GM18867 (cell line): Measurements from ENCODE around the gene C4B.
"Not testable (repeated sequence)": the region's sequence is repeated elsewhere in the genome, so short reads cannot be mapped to it uniquely, and the experiment has no call there.

ENCODE experiments used
- ATAC-seq: cut with Tn5 transposase; IDR thresholded peaks from one replicate; pipeline ENCODE4 v1.9.1; 2021; ENCODE audit warnings: mild to moderate bottlenecking, moderate library complexity; ENCODE audit not compliant: unreplicated experiment

The C4B gene

DNA sequence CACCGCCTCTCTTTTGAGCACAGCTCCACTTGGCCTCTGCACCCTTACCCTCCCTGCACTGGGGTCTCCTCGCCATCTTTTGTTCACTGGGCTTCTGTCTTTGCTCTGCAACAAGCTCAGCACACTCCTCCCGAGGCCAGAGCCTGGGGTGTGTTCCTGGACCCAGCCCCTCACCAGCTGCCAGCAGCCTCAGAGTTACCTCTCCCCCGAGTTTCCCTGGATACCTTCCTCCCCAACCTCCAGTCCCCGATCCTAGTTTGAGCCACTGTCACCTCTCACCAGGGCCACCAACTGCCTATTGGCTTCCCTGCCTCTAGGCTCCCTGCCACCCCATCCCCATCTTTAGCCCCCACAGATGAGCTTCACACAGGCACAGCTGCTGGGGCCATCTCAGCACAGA lies 36.0 kb downstream of the C4B start:
- no peak for ATAC-seq

DNA sequence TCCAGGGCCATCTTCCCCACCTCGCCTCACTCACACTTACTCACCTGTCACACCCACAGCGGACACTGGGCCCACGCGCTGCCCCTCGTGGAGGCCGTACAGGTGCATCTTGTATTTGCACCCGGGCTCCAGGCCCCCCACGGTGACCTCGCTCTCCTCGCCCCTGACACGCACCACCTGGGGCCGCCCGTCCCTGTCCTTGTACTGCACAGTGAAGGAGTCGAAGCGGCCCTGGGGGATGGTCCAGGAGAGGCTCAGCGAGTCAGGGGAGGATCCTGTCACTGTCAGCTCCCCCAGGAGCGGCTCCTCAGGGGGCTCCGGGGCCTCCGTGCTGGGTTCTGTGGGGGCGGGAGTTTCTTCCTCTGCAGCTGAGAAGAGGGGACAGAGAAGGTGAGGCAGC lies 38.0 kb downstream of the C4B start:
- not testable (repeated sequence) for ATAC-seq

DNA sequence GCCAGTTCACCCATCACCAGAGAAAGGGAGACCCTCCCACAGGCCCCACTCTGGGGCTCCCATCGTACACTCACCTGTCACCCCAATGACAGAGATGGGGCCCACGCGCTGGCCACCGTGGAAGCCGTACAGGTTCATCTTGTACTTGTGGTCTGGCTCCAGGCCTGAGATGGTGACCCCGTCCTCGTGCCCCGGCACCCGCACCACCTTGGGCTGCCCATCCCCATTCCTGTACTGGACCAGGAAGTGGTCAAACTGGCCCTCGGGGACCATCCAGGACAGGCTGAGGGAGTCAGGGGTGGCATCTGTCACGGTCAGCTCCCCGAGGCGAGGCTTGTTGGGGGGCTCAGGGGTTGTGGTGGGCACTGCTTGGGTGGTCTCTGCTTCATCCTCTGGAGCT lies 38.7 kb downstream of the C4B start:
- ATAC-seq = not testable (repeated sequence)

DNA sequence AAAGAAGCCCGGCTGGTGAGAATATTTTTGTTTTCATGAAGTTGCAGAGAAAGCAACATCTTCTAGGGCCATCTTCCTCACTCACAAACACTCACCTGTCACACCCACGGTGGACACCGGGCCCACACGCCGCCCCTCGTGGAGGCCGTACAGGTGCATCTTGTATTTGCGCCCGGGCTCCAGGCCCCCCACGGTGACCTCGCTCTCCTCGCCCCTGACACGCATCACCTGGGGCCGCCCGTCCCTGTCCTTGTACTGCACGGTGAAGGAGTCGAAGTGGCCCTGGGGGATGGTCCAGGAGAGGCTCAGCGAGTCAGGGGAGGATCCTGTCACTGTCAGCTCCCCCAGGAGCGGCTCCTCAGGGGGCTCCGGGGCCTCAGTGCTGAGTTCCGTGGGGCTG lies 41.2 kb downstream of the C4B start:
- ATAC-seq = not testable (repeated sequence)

DNA sequence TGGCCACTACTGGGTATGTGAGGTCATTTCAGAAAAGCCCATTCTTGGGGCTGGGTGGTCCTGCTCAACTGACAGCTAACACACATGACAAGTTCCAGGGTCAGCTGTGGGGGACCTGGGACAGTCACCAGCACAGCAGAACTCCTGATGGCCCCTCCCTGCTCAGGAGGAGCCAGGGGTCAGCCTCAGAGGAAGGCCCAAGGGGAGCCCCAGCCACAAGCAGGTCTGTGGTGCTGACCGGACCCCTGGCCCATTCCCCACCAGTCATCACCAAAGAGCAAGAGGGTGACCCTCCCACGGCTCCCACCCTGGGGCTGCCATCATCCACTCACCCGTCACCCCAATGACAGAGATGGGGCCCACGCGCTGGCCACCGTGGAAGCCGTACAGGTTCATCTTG lies 41.7 kb downstream of the C4B start:
- no peak for ATAC-seq

DNA sequence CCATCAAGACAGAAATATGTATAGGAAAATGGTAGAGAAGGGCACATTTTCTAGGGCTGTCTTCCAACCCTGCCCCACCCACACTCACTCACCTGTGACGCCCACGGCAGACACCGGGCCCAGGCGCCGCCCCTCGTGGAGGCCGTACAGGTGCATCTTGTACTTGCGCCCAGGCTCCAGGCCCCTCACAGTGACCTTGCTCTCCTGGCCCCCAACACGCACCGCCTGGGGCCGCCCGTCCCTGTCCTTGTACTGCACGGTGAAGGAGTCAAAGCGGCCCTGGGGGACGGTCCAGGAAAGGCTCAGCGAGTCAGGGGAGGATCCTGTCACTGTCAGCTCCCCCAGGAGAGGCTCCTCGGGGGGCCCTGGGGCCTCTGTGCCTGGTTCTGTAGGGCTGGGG lies 43.4 kb downstream of the C4B start:
- ATAC-seq = no peak

DNA sequence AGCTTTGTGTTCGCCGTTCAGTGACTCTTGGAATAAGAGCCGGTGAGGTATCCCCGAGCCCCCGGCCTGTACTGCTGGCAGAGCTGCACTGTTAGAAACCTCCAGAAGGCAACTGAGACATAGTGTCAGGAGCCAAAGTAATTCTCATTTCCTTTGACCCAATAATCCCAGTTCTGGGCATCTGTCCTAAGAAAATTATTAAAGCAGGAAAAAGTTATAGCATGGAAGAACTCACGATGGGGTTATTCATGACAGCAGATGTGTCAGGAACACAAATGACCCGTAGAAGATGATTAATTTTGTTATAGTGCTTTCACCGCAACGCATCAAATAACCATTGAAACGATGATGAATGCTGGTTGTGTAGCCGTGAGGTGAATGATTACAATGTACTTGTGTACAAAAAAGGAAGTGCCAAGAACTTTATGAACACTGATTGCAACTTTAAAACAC lies 43.9 kb downstream of the C4B start:
- no peak for ATAC-seq

DNA sequence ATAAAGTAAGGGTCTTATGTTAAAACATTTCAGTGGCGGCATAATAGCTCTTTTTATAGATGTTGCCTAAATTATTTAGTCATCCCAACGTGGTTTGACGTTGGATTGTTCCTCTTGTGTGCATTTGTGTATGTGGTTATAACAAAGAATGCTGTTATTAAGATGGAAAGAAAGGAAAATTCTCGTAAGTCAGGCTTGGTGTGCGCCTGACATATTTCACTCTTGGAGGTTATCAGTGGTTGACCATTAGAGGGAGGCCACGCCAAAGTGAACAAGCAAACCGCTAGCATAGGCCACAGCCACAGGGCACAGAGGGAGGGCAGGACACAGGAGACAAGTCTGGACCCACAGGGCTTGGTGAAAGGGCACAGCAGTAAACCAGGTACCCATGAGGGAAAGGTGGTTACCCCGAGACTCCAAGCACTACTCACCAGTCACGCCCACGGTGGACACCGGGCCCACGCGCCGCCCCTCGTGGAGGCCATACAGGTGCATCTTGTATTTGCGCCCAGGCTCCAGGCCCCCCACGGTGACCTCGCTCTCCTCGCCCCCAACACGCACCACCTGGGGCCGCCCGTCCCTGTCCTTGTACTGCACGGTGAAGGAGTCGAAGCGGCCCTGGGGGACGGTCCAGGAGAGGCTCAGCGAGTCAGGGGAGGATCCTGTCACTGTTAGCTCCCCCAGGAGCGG lies 46.5 kb downstream of the C4B start:
- no peak for ATAC-seq

DNA sequence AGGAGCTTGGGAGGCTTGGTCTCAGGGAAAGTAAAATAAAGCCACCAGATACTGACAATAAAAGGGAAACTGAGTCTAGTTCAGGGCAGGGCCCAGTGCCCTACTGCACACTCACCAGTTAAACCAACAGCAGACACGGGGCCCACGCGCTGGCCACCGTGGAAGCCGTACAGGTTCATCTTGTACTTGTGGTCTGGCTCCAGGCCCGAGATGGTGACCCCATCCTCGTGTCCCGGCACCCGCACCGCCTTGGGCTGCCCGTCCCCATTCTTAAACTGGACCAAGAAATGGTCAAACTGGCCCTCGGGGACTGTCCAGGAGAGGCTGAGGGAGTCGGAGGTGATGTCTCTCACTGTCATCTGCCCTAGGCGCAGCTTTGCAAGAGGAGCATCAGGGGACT lies 50.1 kb downstream of the C4B start:
- ATAC-seq = no peak

DNA sequence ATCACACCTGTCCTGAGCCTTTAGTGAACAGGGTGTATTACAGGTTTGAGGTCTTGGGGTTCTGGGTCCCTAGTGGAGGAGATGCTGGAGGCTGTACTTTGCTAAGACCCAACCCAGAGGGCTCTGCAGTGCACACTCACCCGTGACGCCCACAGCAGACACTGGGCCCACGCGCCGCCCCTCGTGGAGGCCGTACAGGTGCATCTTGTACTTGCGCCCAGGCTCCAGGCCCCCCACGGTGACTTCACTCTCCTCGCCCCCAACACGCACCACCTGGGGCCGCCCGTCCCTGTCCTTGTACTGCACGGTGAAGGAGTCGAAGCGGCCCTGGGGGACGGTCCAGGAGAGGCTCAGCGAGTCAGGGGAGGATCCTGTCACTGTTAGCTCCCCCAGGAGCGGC lies 52.9 kb downstream of the C4B start:
- not testable (repeated sequence) for ATAC-seq

DNA sequence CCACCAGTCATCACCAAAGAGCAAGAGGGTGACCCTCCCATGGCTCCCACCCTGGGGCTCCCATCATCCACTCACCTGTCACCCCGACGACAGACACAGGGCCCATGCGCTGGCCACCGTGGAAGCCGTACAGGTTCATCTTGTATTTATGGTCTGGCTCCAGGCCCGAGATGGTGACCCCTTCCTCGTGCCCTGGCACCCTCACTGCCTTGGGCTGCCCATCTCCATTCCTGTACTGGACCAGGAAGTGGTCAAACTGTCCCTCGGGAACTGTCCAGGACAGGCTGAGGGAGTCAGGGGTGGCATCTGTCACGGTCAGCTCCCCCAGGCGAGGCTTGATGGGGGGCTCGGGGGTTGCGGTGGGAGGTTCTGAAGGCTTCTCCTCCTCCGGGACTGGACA lies 53.7 kb downstream of the C4B start:
- not testable (repeated sequence) for ATAC-seq

DNA sequence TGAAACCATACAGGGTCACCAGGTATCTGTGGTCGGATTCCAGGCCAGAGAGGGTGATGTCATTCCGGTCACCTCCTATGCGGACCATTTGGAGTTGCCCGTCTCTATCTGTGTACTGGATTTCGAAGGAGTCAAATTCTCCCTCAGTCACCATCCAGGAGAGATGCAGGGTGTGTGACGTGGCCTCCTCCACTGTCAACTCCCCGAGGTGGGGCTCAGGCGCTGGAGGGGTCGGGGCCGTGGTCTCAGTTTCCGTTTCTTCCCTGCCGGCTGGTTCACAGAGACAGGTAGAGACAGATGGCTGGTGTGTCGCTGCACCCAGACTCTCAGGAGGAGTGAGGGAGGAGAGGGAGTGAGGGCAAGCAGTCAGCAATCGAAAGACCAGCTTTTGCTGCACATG lies 54.3 kb downstream of the C4B start:
- ATAC-seq = no peak

DNA sequence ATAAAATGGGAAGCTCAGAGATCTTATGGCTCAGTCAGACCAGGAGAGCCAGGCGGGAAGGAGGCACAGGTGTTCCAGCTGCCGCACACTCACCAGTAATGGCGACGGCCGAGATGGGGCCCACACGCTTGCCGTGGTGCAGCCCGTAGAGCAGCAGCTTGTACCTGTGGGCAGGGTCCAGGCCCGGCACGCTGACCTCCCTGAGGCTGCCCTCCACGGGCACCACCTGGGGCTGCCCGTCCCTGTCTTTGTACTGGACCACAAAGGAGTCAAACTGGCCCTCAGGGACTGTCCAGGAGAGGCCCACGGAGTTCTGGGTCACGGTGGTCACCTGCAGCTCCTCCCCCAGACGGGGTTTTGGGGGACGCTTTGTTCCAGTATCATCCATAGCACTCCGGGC lies 54.9 kb downstream of the C4B start:
- no peak for ATAC-seq

DNA sequence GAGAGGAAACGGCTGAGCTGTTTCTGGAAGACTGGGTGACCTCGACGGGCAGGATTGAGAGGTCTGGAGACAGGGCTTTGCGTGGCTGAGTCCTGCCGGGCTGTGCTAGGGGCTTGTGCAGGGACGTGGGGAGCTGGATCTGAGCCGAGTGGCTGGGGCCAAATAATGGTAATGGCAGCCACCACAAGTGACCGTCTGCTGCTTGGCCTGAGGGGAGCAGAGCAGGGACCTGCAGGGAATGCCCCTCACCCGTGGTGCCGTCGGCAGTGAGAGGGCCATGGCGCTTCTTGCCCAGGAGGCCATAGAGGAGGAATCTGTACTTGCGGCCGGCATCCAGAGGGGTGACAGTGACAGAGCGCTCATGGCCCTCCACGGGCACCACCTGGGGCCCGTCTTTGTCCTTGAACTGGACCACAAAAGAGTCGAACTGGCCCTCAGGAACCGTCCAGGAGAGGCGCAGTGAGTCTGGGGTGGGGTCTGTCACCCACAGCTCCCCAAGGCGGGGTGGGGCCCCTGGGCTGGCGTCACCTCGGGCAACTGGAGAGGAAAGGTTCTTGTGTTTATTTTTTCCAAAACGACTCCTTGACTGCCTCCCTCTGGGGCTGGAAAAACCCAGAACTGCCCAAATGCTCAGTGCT lies 55.4 kb downstream of the C4B start:
- no peak for ATAC-seq

DNA sequence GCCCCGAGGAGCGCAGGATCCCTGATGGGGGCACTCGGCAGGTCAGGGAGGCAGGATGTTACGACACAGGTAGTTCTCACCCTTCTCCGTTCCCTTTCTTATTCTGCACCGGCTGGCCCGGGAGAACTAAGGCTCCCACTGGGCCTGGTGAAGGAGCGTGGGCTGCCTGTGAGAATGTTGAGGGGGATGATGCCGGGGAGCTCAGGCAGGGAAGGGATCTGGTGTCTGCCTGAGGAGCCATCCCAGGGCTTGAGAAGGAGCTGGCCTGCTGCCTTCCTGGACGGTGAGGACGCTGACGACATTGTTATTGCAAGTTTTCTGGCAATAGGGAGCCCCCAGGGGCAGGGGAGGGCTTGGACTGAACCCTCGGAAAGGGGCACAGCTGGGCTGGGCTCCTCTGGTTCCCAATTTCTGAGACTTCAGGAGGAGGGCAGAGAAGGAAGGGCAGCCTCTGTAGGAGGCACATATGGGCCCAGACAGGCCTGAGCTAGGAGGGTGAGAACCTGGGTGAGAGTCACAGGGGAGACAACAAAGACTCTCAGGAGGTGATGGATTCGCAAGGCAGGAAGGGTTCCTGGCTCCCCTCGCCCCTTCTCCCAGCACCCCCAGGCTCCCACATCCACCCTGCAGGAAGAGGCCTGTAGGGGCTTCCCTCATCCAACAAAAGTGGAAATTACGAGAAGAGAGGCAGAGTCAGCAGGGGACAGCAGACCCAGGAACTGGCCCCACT lies 56.4 kb downstream of the C4B start:
- ATAC-seq = no peak

DNA sequence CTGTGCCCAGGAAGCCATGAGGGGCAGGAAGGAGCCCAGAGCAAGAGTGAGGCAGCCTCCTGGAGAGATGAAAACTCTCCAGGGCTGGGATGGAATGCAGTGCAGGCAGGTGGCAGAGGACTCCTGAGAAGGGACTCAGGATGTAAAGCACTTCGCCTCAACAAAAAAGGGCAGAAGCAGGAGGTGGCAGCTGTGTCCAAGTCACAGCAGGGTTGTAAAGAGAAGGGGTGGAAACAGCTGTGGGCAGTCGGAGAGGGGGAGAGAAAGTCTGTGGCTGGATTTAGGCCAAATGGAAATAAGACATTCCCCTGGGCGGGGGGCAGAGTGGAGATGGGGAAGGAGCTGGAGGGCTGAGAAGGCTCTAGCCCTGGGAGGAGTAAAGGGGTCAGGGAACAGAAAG lies 58.5 kb downstream of the C4B start:
- ATAC-seq = no peak

DNA sequence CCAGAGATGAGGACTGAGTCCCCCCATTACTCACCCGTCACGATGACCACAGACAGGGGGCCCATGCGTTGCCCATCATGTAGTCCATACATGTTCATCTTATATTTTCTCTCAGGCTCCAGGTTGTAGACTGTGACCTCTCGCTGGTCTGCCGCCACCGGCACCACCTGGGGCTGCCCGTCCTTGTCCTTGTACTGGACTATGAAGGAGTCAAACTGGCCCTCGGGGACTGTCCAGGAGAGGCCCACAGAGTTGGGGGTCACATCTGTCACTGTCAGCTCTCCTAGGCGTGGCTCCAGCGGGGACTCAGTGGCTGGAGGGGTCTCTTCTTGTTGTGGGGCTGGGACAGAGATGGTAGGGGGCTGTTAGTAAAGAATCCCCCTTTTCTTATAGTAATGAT lies 59.0 kb downstream of the C4B start:
- ATAC-seq = no peak

DNA sequence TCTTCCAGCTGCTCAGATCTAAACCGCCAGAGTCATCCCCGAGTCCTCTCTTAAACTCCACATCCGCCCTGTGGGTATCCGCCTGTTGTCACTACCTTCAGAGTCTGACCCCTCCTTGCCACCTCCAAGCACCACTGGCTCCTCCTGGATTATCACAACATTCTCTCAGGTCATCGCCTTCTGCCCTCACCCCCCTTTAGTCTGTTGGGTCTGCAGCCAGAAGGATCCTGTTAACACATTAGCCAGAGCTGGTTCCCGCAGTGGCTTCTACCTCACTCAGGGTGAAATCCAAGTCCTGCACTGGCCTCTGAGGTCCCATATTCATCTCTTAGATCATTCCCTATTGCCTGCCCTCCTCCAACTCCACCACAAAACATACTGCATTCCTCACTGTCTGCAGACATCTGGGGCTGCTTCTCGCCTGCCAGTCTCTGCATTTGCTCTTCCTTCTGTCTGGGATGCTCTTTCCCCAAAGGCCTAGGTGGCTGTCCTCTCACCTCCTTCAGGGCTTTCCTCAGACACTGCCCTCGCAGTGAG lies 60.5 kb downstream of the C4B start:
- no peak for ATAC-seq

DNA sequence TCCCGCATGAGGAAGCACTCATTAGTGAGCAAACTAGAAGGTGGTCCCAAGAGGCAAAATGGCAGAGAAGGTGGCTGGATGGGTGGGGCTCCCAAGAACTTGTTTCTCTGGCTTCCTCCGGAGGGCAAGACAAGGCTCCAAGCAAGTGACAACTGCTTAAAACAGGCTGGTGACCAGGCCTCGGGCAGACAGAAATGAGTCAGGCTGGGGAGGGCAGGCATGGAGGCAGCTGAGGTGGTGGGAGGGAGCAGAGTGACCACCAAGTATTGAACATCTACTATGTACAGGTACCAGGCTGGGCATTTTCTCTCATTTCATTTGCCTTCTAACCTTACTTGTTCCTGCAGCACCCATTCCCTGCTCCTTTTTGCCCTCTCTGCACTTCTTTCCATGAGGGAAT lies 61.2 kb downstream of the C4B start:
- no peak for ATAC-seq

DNA sequence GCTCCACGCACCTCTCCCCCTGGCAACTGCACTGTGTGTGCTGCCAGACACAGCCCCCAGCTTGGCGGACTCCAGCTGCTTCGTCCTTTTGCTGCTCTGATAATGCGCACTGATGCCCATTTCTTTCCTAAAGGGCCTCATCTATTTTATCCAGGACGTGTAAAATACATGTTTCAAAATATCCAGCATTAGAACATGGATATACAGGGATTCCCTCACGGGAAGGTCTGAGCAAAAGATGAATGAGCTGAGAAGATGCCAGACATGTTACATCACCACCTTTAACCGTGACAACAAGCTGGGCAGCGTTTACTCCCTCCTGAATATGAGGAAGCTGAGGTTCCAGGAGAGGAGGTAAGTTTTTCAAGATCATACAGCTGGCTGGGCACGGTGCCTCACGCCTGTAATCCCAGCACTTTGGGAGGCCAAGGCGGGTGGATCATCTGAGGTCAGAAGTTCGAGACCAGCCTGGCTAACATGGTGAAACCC lies 61.8 kb downstream of the C4B start:
- ATAC-seq = no peak

DNA sequence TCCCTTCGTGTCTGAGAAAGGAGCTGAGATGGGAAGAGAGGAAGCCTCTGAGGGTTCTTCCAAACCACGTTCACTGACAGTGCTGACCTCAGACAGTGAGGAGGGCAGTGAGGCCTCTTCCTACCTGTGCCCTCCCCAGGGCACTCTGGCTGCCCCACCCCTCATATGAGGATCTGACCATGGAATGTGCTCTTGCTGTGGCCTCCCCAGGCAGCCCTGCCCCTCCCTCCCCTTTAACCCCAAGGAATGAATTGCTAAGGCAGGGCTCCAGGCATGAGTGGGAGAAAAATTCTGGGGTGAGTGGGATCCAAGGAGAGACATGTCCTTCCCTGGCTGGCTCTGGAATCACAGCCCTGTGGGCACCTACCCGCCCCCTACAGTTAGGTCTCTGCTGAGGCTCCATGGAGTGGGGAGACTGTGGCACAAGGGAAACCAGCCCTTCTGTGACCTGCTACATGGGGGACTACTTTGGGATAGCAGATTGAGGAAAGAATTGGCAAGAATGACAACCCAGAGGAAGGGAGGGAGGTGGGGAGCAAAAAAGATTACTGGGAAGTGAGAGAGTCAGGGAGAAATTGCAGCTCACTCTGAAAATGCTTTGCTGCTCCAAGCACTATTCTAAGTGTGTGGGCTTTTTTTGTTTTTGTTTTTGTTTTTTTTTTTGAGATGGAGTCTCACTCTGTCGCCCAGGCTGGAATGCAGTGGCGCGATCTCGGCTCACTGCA lies 65.1 kb downstream of the C4B start:
- ATAC-seq = no peak
